ENCODE measurements around the gene SH3PXD2A. TPM values are rescaled to one million over a fixed set of nuclear protein-coding genes. Genes with fewer than 3 reads are reported as not detected.

SH3PXD2A gene
- total RNA-seq, 1 experiment from 2014 or later: 6.8 TPM

DNA sequence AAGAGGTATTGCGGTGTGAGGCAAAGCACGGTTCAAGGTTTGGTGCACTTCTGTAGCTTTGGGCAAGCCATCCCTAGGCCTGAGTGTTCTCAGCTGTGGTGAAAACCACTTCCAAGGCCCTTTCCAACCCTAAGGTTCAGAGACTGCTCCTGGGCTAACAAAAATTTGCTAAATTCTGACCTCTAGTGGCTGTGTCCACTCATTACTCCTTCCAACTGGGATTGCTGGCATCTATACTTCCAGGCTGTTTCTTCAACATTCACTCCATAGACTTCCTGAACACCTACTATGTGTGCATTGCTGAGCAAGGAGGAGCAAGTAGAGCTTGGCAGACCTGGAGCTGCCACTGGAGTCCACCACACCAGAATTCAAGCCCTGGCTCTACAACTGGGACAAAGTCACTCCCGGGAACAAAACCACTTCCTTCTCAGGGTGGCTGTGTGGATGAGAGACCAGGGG lies 29.3 kb upstream of the SH3PXD2A start:
- peaks cover 6% of the 10 kb centered on the region for H3K36me3 ChIP-seq (replicated peaks; ENCODE audit: control insufficient read depth, insufficient read depth, low read length)
- H3K4me3 ChIP-seq (ENCODE audit: insufficient read depth, low read depth, low read length): no peak overlapping the region
- H3K27me3 ChIP-seq (ENCODE audit: control insufficient read depth, insufficient read depth, low read length): no peaks in the 10 kb centered on the region
- peak; percentile 77 for DNase-seq

- H3K27me3 ChIP-seq (ENCODE audit: control insufficient read depth, insufficient read depth, low read length): no peaks in the 10 kb centered on the region
- H3K4me3 ChIP-seq (ENCODE audit: insufficient read depth, low read depth, low read length): no peak overlapping the region
- no peak for DNase-seq
Measured at GRCh38 chr10:103882285-103883007, 27.1 kb upstream of the SH3PXD2A start.

GRCh38 chr10:103881416-103882284 lies 26.3 kb upstream of the SH3PXD2A start:
- DNase-seq: no peak
- no peak overlapping the region for H3K4me3 ChIP-seq (ENCODE audit: insufficient read depth, low read depth, low read length)
- peaks cover 6% of the 10 kb centered on the region for H3K36me3 ChIP-seq (replicated peaks; ENCODE audit: control insufficient read depth, insufficient read depth, low read length)

More at GRCh38 chr10:103882285-103883007, 27.1 kb upstream of the SH3PXD2A start:
- peaks cover 6% of the 10 kb centered on the region for H3K36me3 ChIP-seq (replicated peaks; ENCODE audit: control insufficient read depth, insufficient read depth, low read length)

DNA sequence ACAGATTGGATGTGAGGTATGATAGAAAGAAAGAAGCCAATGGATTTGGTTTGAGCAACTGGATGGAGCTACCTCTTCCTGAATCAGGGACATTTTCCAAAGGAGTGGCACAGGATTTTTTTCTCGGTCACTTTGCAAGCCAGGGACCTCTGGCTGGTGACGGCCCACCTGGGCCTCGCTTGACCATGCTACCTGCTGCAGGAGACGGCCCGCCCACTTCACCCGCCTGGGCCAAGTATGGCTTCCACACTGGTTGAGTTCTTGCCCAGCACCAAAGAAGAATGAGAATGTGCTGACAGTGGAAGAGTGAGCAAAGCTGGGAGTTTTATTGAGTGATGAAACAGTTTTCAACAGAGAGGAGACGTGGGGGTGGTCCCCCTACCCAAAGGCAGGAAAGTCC lies 24.5 kb upstream of the SH3PXD2A start:
- no peak for DNase-seq
- H3K36me3 ChIP-seq (replicated peaks; ENCODE audit: control insufficient read depth, insufficient read depth, low read length): peaks cover 6% of the 10 kb centered on the region
- H3K27me3 ChIP-seq (ENCODE audit: control insufficient read depth, insufficient read depth, low read length): no peaks in the 10 kb centered on the region
- no peak overlapping the region for H3K4me3 ChIP-seq (ENCODE audit: insufficient read depth, low read depth, low read length)

More at GRCh38 chr10:103881416-103882284, 26.3 kb upstream of the SH3PXD2A start:
- H3K27me3 ChIP-seq (ENCODE audit: control insufficient read depth, insufficient read depth, low read length): no peaks in the 10 kb centered on the region

GRCh38 chr10:103879409-103879808 lies 24.0 kb upstream of the SH3PXD2A start:
- Histone ChIP-seq H3K36me3 (replicated peaks; ENCODE audit: control insufficient read depth, insufficient read depth, low read length) (peaks cover 6% of the 10 kb centered on the region), H3K27me3 (ENCODE audit: control insufficient read depth, insufficient read depth, low read length) (no peaks in the 10 kb centered on the region), H3K4me3 (ENCODE audit: insufficient read depth, low read depth, low read length) (no peak overlapping the region)
- DNase-seq: no peak

- H3K36me3 ChIP-seq (replicated peaks; ENCODE audit: control insufficient read depth, insufficient read depth, low read length): peaks cover 6% of the 10 kb centered on the region
- no peak for DNase-seq
Measured at GRCh38 chr10:103877861-103878260, 22.5 kb upstream of the SH3PXD2A start.

DNA sequence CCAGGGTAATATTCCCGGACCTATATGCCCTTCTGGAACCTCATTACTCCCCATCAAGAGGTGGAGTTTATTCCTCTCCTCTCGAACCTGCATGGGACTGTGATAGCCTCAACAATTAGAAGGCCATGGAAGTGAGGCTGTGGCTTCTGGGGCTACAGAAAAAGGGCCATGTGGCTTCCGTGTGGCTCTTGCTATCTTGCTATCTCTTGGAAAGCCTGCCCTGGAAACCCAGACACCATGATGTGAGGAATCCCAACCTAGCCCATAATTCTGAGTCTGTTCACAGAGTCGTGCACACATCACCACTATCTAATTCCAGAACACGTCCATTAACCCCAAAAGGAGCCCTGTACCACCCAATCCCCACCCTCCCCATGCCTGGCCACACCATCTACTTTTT lies 20.8 kb upstream of the SH3PXD2A start:
- no peaks in the 10 kb centered on the region for H3K27me3 ChIP-seq (ENCODE audit: control insufficient read depth, insufficient read depth, low read length)
- no peaks in the 10 kb centered on the region for H3K36me3 ChIP-seq (replicated peaks; ENCODE audit: control insufficient read depth, insufficient read depth, low read length)
- H3K4me3 ChIP-seq (ENCODE audit: insufficient read depth, low read depth, low read length): no peak overlapping the region
- DNase-seq: no peak

More at GRCh38 chr10:103877861-103878260, 22.5 kb upstream of the SH3PXD2A start:
- H3K27me3 ChIP-seq (ENCODE audit: control insufficient read depth, insufficient read depth, low read length): no peaks in the 10 kb centered on the region
- no peak overlapping the region for H3K4me3 ChIP-seq (ENCODE audit: insufficient read depth, low read depth, low read length)

DNA sequence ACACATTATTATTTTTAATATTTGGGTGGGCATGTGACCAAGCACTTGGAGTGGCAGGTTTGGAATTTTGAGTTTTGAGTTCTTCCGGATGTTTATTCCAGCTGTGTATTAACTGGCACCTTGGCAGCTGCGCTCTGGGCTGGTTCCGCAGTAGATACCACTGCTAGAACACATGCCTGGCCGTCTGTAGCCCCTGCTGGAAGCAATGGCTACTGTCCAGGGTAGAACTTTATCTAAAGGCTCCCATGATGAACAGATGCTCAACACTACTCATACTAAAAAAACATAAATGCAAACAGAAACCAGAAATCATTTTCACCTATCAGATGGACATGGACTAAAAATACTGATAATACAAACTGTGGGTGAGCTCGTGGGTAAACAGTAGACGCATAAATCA lies 19.4 kb upstream of the SH3PXD2A start:
- Histone ChIP-seq H3K36me3 (replicated peaks; ENCODE audit: control insufficient read depth, insufficient read depth, low read length) (no peaks in the 10 kb centered on the region), H3K4me3 (ENCODE audit: insufficient read depth, low read depth, low read length) (no peak overlapping the region), H3K27me3 (ENCODE audit: control insufficient read depth, insufficient read depth, low read length) (no peaks in the 10 kb centered on the region)
- no peak for DNase-seq

DNA sequence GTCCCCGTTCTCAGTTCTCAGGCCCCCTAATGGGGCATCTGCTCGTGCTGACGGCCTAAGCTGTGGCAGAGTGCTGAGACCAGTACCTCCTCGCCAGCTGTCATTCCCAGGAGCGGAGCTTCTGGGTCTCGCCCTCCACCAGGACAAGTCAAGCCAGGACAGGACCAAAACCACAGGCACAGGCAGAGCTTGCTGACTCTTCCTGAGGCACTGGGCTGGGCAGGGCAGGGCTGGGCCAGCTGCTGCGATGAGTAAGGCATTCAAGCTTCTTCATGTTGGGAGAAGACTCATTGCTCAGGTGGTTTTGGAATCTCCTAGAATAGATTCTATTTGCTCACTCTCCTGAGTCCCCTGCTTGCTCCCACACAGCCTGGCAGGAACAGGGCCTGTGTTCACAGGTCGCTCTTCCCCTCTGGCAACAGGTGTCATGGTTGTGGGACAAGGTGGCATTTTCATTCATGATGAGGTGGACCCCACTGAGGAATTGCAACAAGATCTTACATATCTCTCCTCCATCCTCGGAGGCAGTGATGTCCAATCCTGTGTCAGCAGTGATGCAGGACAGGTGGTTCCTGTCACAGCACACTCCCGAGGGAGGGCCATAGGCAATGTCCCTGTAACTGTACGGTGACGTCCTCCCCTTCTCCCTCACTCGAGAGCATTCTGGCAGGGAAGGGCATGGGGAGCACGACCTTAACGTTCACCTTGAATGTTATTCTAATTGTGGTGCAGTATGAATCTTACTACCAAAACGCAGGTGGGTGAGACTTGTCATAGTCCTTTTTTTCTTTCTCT lies 17.0 kb upstream of the SH3PXD2A start:
- no peak overlapping the region for H3K4me3 ChIP-seq (ENCODE audit: insufficient read depth, low read depth, low read length)
- DNase-seq: no peak
- H3K27me3 ChIP-seq (ENCODE audit: control insufficient read depth, insufficient read depth, low read length): no peaks in the 10 kb centered on the region
- H3K36me3 ChIP-seq (replicated peaks; ENCODE audit: control insufficient read depth, insufficient read depth, low read length): no peaks in the 10 kb centered on the region

DNA sequence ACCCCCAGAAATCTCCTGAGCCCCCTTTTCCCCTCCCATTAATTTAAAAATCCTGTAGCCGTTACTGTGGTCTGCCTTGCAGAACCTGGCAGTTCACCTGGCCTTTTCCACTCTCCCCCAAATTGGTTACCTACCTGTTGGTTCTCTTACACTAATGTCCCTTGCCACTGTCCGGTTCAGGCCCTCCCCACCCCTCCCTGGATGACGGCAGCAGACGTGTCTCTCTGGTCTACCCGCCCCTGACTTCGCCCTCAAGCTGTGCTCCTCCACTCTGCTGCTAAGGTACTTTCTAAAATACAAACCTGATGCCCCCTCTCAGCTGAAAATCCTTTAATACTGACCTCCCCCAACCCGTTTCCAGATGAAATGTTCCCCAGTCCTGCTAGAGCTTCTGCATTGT lies 15.6 kb upstream of the SH3PXD2A start:
- Histone ChIP-seq H3K4me3 (ENCODE audit: insufficient read depth, low read depth, low read length) (no peak overlapping the region), H3K36me3 (replicated peaks; ENCODE audit: control insufficient read depth, insufficient read depth, low read length) (no peaks in the 10 kb centered on the region), H3K27me3 (ENCODE audit: control insufficient read depth, insufficient read depth, low read length) (no peaks in the 10 kb centered on the region)
- no peak for DNase-seq

GRCh38 chr10:103870516-103870915 lies 15.1 kb upstream of the SH3PXD2A start:
- DNase-seq: peak; percentile 57
- H3K36me3 ChIP-seq (replicated peaks; ENCODE audit: control insufficient read depth, insufficient read depth, low read length): no peaks in the 10 kb centered on the region
- H3K27me3 ChIP-seq (ENCODE audit: control insufficient read depth, insufficient read depth, low read length): no peaks in the 10 kb centered on the region
- H3K4me3 ChIP-seq (ENCODE audit: insufficient read depth, low read depth, low read length): no peak overlapping the region

DNA sequence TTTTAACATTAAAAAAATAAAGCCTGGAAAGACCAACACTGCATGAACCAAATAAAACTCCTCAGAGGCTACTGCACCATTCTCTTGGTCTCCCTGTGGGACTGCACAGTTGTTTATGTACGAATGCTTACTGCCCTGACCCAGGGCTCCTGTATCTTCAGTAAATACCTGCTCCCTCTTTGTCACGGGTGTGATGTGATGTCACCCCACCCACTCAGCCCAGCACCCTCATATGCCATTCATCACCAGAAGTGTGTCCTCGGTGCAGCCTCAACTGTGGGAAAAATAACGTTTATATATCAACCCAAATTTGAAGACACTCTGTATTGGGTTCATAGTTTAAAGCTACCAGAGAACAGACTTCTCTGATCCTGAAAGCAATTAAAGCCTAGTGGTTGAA lies 14.0 kb upstream of the SH3PXD2A start:
- Histone ChIP-seq H3K4me3 (ENCODE audit: insufficient read depth, low read depth, low read length) (no peak overlapping the region), H3K27me3 (ENCODE audit: control insufficient read depth, insufficient read depth, low read length) (no peaks in the 10 kb centered on the region), H3K36me3 (replicated peaks; ENCODE audit: control insufficient read depth, insufficient read depth, low read length) (no peaks in the 10 kb centered on the region)
- no peak for DNase-seq

- no peak for DNase-seq
- Histone ChIP-seq H3K36me3 (replicated peaks; ENCODE audit: control insufficient read depth, insufficient read depth, low read length) (no peaks in the 10 kb centered on the region), H3K27me3 (ENCODE audit: control insufficient read depth, insufficient read depth, low read length) (no peaks in the 10 kb centered on the region), H3K4me3 (ENCODE audit: insufficient read depth, low read depth, low read length) (no peak overlapping the region)
Measured at GRCh38 chr10:103868200-103868599, 12.8 kb upstream of the SH3PXD2A start.

DNA sequence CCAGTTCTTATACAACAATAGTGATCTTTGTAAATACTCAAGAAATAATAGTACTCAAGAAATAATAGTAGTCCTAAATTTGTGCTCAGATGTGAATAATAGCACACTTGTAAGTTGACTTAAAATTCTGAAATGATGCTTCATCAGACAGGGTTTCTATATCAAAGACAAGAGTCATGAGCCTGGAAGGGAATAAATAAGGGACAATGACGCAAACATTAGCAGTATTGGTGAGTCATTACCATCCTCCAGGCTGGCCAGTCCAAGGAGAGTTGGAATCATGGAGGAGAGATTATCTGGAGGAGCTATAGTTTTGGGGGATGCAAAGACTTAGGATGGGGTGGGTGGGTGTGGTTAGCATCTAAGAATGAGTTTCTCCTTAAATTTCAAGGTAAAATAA lies 6.1 kb upstream of the SH3PXD2A start:
- Histone ChIP-seq H3K27me3 (ENCODE audit: control insufficient read depth, insufficient read depth, low read length) (peaks cover 5% of the 10 kb centered on the region), H3K4me3 (ENCODE audit: insufficient read depth, low read depth, low read length) (no peak overlapping the region), H3K36me3 (replicated peaks; ENCODE audit: control insufficient read depth, insufficient read depth, low read length) (no peaks in the 10 kb centered on the region)
- DNase-seq: no peak
